PC-3 (cell line): ENCODE results near the gene FAM53B.

Source experiments
- EZH2 ChIP-seq: fragments of 300-600 bp; sonication (generic); IDR thresholded peaks from one replicate; pipeline ENCODE4 v1.6.1; 2017; ENCODE audit warnings: antibody characterized with exemption, mild to moderate bottlenecking, low read length; ENCODE audit not compliant: unreplicated experiment
- TF ChIP-seq, protein P1 (sequence below): fragments of 300-600 bp; sonication (generic); conservative IDR thresholded peaks from 2 replicates; pipeline ENCODE4 v1.5.1; 2017; ENCODE audit warnings: antibody characterized with exemption, low read depth, mild to moderate bottlenecking, low read length

GRCh38 chr10:124609698-124610097 is 134.5 kb downstream of the FAM53B start:
- TF ChIP-seq, protein P1, sequence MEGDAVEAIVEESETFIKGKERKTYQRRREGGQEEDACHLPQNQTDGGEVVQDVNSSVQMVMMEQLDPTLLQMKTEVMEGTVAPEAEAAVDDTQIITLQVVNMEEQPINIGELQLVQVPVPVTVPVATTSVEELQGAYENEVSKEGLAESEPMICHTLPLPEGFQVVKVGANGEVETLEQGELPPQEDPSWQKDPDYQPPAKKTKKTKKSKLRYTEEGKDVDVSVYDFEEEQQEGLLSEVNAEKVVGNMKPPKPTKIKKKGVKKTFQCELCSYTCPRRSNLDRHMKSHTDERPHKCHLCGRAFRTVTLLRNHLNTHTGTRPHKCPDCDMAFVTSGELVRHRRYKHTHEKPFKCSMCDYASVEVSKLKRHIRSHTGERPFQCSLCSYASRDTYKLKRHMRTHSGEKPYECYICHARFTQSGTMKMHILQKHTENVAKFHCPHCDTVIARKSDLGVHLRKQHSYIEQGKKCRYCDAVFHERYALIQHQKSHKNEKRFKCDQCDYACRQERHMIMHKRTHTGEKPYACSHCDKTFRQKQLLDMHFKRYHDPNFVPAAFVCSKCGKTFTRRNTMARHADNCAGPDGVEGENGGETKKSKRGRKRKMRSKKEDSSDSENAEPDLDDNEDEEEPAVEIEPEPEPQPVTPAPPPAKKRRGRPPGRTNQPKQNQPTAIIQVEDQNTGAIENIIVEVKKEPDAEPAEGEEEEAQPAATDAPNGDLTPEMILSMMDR, result no peak
- no peak for TF ChIP-seq EZH2
